Muscle of leg (tissue), 11 donors: ENCODE data around the gene SCAMP1. TPM values are rescaled to one million over a fixed set of nuclear protein-coding genes. Genes with fewer than 3 reads are reported as not detected.
A peak's percentile ranks its signal among the peaks of the same experiment; 100 is the strongest.

ENCODE experiments used
- DNase-seq: peaks from one replicate; pipeline ENCODE4 v3.0.0; 2013
- H3K27ac ChIP-seq: one replicate; pipeline ENCODE4 v1.5.1; 2013; ENCODE audit warnings: mild to moderate bottlenecking, low read length, control low read depth
- H3K27me3 ChIP-seq: one replicate; pipeline ENCODE4 v1.6.1; 2013; ENCODE audit warnings: low read length; ENCODE audit not compliant: control insufficient read depth, insufficient read depth
- H3K36me3 ChIP-seq: one replicate; pipeline ENCODE4 v1.6.1; 2013; ENCODE audit warnings: low read length; ENCODE audit not compliant: control insufficient read depth, insufficient read depth
- H3K4me1 ChIP-seq: one replicate; pipeline ENCODE4 v1.6.1; 2013; ENCODE audit warnings: low read length; ENCODE audit not compliant: control insufficient read depth, insufficient read depth
- H3K4me3 ChIP-seq: one replicate; pipeline ENCODE4 v1.5.1; 2013; ENCODE audit warnings: low read length, control low read depth
- H3K9me3 ChIP-seq: replicated peaks from 2 replicates; pipeline ENCODE4 v1.6.1; 2013; ENCODE audit warnings: low read depth, low read length; ENCODE audit not compliant: control insufficient read depth
- WGBS: methylation state at CpG from one replicate; pipeline ENCODE4 v1.1.5; 2013; ENCODE audit warnings: missing lambda C conversion rate; ENCODE audit not compliant: insufficient coverage; 5-methylcytosine and 5-hydroxymethylcytosine counted together
- polyA plus RNA-seq, 8 donors: library from polyadenylated mRNA; unstranded; fragments of 120-200 nt; gene quantifications; one replicate each; pipeline versions ENCODE4 v1.2.1 to v1.2.3, GENCODE V29; 2013; ENCODE audit warnings: inconsistent platforms in 1 of 8, low replicate concordance in 1 of 8; ENCODE audit not compliant: insufficient read length in 8 of 8, insufficient read depth in 1 of 8
- total RNA-seq: library from RNA; stranded (reverse); fragments of 120-200 nt; gene quantifications from one replicate; pipeline ENCODE4 v1.2.4, GENCODE V29; 2013

SCAMP1 gene
- total and polyA plus RNA-seq, 9 donors: 22.2 to 41.1 (median 30.1) TPM

DNA sequence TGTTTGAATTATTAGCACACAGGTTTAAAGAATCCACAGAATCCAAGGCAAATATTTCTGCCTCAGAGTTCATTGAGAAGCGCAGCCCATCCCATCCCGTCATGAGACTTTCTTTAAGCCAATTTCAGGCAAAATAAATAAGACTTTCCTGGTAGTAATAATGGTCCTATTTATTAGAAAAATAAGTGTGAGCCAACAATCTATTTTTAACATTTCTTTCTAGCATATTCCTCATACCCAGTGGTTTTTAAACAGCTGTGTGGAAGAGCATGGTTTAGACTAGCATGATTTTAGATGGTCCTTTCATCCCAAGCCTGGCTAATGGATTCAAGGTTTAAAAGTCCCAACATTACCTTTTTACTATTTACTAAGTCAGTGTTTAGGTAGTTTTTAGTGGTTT is 125.8 kb downstream of the SCAMP1 start:
- Histone ChIP-seq H3K4me3 (no peak overlapping the region), H3K9me3 (no peaks in the 10 kb centered on the region), H3K4me1 (peaks cover 15% of the 10 kb centered on the region), H3K27me3 (no peaks in the 10 kb centered on the region), H3K36me3 (peaks cover 50% of the 10 kb centered on the region), H3K27ac (peak overlapping the region; percentile 43)
- peak; percentile 72 for DNase-seq
- WGBS: no CpG with 5 or more reads among the region's 2 CpGs

DNA sequence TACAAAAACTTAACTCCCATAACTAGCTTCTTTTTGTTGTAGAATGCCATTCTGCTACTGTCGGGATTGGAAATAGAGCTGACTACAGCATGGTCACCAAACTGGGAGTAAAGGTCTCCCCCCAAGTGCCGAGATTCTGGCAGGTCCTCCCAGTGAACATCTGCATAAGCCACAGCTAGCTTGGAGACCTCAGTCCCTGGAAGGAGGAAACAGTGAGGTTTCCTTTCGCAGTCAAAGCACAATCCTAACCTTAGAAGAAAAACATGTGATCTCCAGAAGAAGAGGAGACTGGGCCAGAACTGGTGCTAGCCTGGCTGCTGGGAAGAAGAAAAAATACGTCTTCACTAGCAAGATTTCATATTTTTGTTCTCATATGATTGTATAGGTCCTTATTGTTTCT is 127.4 kb downstream of the SCAMP1 start:
- Histone ChIP-seq H3K27me3 (no peaks in the 10 kb centered on the region), H3K36me3 (peaks cover 45% of the 10 kb centered on the region), H3K9me3 (no peaks in the 10 kb centered on the region), H3K4me3 (no peak overlapping the region), H3K27ac (peak overlapping the region; percentile 71), H3K4me1 (peaks cover 15% of the 10 kb centered on the region)
- DNase-seq: no peak
- no CpG with 5 or more reads among the region's 4 CpGs for WGBS

DNA sequence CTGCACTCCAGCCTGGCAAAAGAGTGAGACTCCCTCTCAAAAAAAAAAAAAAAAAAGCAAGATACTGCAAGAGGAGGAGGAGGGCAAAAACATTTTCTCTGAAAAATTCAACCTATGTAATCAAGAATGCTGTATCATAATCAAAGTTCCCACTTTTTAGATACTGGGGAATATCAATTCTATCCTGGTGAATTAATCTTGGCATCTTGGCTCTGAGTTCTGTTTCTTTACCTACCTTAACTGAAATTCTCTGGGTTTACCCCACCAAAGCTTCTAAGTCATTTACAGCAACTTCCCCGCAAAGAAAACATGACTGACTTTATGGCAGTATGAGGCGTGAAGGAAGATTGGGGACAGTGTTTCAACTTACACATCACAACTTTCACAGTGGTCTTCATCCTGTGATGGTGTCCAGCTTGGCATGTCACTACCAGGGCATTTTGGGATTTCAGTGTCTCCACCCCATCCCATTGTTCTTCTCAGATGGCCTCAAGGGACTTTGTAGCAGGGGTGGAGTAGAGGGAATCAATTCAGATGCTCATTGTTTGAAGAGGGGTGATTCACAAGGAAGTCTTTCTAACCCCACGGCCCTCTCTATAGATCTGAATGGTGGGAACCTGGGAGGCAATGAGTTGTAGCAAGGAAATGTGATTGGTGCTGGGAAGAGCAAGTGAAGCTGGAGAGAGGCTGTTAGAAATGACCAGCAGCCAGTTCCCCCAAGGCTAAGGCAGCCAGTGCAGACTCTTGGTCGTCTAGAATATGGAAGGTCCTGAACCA is 130.5 kb downstream of the SCAMP1 start:
- Histone ChIP-seq H3K4me1 (peaks cover 18% of the 10 kb centered on the region), H3K9me3 (no peaks in the 10 kb centered on the region), H3K36me3 (peaks cover 48% of the 10 kb centered on the region), H3K4me3 (no peak overlapping the region), H3K27ac (no peak overlapping the region), H3K27me3 (no peaks in the 10 kb centered on the region)
- WGBS: 93% methylated on average over 3 of the region's 4 CpGs
- DNase-seq: no peak

DNA sequence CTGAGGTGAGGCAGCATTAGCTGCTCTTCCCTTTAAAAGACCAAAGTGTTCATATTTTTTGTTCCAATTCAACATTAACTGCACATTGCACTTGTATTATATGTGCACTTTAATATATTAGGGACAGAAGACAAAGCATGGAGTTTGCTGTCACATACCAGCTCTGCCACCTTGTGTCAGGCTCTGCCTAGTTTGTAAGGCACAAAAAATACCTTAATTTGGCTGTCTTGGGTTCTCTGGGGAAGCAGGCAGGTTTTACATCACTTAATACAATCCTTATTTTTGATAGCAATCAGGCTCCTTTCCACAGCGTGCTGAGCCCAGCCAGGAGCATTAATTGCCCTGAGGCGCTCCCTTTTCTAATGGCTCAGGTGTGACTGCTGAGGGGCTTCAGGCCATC is 131.8 kb downstream of the SCAMP1 start:
- H3K27ac ChIP-seq: no peak overlapping the region
- no peaks in the 10 kb centered on the region for H3K9me3 ChIP-seq
- H3K27me3 ChIP-seq: no peaks in the 10 kb centered on the region
- DNase-seq: no peak
- WGBS: 100% methylated on average over 2 of the region's 2 CpGs
- peaks cover 25% of the 10 kb centered on the region for H3K4me1 ChIP-seq
- H3K36me3 ChIP-seq: peaks cover 38% of the 10 kb centered on the region
- no peak overlapping the region for H3K4me3 ChIP-seq

DNA sequence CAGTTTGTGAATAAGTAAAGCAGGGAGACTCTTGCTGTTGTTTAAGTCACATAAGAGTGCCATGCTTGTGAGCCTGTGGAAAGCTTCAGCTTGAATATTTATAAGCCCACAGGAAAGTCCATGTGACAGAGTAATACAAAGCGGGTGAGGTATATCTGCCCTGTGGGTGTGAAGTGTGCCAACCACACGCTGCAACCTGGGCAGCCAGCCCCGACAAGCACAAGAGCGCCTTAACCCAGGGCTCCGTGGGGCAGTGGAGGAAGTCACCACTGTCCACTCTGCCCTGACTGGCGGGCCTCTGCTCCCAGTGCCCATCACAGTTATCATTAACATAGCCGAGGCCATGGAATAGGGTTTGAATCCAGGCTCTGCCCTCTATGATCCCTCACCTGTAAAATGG is 132.2 kb downstream of the SCAMP1 start:
- Histone ChIP-seq H3K36me3 (peaks cover 33% of the 10 kb centered on the region), H3K9me3 (no peaks in the 10 kb centered on the region), H3K4me1 (peaks cover 26% of the 10 kb centered on the region), H3K4me3 (no peak overlapping the region), H3K27ac (no peak overlapping the region), H3K27me3 (no peaks in the 10 kb centered on the region)
- WGBS: no CpG with 5 or more reads among the region's 7 CpGs
- DNase-seq: no peak

DNA sequence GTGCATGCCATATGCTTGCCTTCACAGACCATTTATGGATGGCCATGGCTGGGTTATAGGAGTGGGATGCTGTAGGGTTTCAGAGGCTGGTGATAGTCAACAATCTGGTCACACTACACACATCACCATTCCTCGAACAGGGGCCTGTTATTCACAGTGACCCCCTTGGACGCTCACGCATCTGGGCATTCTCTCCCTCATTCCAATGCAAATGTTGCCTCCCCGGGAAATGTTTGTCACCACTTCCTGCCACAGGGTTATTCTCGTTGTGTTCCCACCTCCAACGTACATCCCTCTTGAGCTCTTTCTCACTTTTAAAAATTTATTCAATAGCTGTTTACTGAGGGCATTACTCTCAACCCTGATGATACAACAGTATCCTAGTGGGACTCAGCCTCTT is 135.4 kb downstream of the SCAMP1 start:
- H3K27ac ChIP-seq: no peak overlapping the region
- no peaks in the 10 kb centered on the region for H3K9me3 ChIP-seq
- DNase-seq: no peak
- H3K4me3 ChIP-seq: no peak overlapping the region
- 61% methylated on average over 5 of the region's 6 CpGs for WGBS
- peaks cover 10% of the 10 kb centered on the region for H3K36me3 ChIP-seq
- no peaks in the 10 kb centered on the region for H3K27me3 ChIP-seq
- peaks cover 32% of the 10 kb centered on the region for H3K4me1 ChIP-seq

DNA sequence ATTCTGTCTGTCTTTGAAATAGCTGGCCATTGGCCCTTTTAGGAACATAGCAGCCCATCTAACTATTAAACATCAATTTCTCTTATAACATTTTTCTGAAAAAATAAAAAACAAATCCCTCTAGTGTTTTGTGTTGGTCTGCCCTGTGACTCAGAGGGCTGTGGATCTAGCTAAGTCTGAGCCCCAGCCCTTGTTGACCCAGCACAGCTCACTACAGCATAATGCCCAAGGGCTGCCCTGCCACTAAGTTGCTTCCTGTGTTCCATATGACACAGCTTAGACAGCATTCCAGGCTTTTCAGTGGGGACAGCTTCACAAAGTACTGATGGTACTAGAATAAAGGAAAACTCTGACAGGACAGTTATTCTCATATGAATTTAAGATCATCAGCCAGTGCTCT is 136.0 kb downstream of the SCAMP1 start:
- Histone ChIP-seq H3K36me3 (peaks cover 6% of the 10 kb centered on the region), H3K27me3 (no peaks in the 10 kb centered on the region), H3K9me3 (no peaks in the 10 kb centered on the region), H3K27ac (no peak overlapping the region), H3K4me1 (peaks cover 35% of the 10 kb centered on the region), H3K4me3 (no peak overlapping the region)
- no peak for DNase-seq

DNA sequence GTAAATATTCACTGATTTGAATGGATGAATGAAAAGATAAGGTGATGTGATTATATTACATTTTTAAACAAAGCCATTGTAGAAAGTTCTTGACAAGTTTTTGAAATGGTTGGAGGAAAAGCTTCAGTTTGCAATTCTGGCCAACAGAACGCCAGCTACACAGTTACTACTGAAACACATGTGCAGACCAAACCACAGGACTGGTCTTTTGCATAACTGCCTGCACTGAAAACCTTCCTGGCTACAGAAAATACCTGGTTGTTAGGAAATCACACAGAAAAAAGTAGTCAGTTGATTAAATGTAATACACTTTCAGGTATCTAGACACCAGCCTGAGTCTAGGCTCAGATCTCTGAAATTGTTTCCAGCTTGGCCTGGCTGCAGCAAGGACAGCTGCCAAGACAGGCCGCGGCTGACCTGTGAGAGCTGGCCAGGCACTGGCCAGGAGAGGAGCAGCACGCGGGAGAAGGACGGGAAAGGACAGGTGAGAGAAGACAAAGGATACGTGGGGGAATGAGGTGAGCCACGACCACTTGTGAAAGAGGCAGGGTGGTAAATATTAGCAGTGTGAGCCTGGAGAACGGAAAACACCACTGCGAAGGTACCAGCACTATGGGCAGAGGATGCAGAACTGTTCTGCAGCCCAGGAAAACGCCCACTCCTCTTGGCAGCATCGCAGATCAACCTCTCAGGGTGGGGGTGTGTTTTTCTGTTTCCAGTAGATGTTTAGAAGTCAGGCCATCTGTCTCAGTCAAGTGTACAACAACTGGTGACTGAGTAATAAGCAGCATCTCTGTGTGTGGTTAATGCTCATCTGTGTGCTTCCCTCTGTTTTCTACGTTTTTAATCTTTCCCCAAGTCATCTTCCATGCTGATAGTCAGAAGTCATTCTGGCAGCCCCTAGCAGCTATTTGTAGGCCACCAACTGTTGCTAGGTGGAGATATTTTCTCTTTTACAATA is 137.4 kb downstream of the SCAMP1 start:
- no peaks in the 10 kb centered on the region for H3K27me3 ChIP-seq
- peak overlapping the region; percentile 50 for H3K27ac ChIP-seq
- WGBS: 34% methylated on average over 9 of the region's 13 CpGs
- H3K36me3 ChIP-seq: peaks cover 6% of the 10 kb centered on the region
- peaks cover 40% of the 10 kb centered on the region for H3K4me1 ChIP-seq
- H3K4me3 ChIP-seq: no peak overlapping the region
- peak; percentile 62 for DNase-seq
- no peaks in the 10 kb centered on the region for H3K9me3 ChIP-seq

DNA sequence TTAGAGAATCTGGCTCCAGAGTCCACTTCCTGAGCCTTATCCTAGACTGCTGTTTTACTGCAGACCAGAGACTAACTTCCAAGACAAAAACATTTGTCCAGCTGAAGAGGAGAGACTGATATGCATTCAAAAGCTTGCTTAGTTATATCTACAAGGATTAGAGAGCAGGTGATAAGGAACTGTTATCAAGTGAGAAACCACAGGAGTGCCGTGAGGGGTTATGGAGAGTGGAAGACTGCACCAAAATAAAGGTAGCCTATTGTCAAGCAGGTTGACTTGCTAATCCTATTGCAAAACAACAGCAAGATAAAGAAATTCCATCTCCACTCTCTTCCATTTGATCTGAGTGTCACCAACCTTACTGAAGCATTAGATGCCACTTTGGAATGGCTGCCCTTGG is 139.1 kb downstream of the SCAMP1 start:
- no CpG with 5 or more reads among the region's 1 CpG for WGBS
- no peak overlapping the region for H3K27ac ChIP-seq
- H3K9me3 ChIP-seq: no peaks in the 10 kb centered on the region
- H3K4me1 ChIP-seq: peaks cover 48% of the 10 kb centered on the region
- H3K4me3 ChIP-seq: no peak overlapping the region
- DNase-seq: no peak
- no peaks in the 10 kb centered on the region for H3K27me3 ChIP-seq
- peaks cover 3% of the 10 kb centered on the region for H3K36me3 ChIP-seq

DNA sequence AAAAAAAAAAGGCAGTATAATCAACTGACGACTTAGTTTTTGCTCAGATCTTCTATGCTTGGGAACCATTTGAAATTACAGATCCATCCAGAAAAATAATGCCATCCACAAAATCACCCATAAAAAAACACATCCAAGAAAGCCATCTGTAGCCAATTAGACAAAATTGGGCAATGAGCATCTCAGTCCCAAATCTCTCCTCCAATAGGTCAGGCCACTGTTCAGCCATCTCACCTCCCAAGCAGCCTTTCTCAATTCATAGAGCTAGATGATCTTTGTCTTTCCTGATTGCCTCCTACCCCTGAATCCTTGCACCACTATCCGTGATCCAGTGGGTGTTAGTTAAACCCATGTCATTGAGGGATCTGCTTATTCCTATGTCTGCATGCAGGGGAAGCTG is 139.6 kb downstream of the SCAMP1 start:
- 67% methylated on average over 1 of the region's 2 CpGs for WGBS
- DNase-seq: no peak
- H3K4me1 ChIP-seq: peaks cover 53% of the 10 kb centered on the region
- peaks cover 3% of the 10 kb centered on the region for H3K36me3 ChIP-seq
- H3K4me3 ChIP-seq: no peak overlapping the region
- H3K27ac ChIP-seq: no peak overlapping the region
- H3K9me3 ChIP-seq: no peaks in the 10 kb centered on the region
- no peaks in the 10 kb centered on the region for H3K27me3 ChIP-seq
